ENCODE results near the gene IQCE. TPM values are rescaled to one million over a fixed set of nuclear protein-coding genes. Genes with fewer than 3 reads are reported as not detected.

IQCE gene
- total RNA-seq, 3 donors from 2014 or later (not counting 1 experiment from before 2014, with no cell fraction given), result 9.6 to 13.5 (median 11.3) TPM

DNA sequence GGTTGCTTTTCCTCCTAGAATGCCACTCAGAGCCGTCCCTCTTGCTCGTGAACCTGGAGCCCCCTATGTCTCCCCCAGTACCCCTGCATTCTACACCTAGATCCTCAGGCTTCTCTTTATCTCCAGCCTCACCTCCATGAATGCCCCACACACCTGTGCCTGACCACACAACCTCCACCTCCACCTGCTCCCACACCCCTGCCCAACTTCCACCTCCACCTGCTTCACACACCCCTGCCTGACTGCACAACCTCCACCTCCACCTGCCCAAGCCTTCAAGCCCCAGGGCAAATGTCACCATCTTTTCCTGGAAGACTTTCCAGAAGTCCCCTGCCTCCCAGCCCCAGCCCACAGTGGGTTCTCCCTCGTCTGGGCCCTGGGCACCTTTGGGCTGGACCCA lies 46.1 kb upstream of the IQCE start:
- peak overlapping the region; percentile 83 for H3K4me3 Mint-ChIP-seq
- Histone ChIP-seq H3K9me3 (ENCODE audit: control insufficient read depth, insufficient read depth, low read length) (no peaks in the 10 kb centered on the region), H3K4me1 (ENCODE audit: control insufficient read depth, insufficient read depth, low read length) (peaks cover 64% of the 10 kb centered on the region), H3K27me3 (ENCODE audit: control insufficient read depth, insufficient read depth, low read length) (no peaks in the 10 kb centered on the region), H3K4me3 (ENCODE audit: low read length) (no peak overlapping the region), H3K27ac (ENCODE audit: low read length) (peak overlapping the region; percentile 90), H3K36me3 (ENCODE audit: control insufficient read depth, insufficient read depth, low read length) (no peaks in the 10 kb centered on the region)
- H3K36me3 Mint-ChIP-seq, result no peaks in the 10 kb centered on the region
- peak overlapping the region in 1 of 2 donors; percentile 95 for H3K27ac Mint-ChIP-seq
- H3K9me3 Mint-ChIP-seq, result no peaks in the 10 kb centered on the region
- TF ChIP-seq, protein P1, sequence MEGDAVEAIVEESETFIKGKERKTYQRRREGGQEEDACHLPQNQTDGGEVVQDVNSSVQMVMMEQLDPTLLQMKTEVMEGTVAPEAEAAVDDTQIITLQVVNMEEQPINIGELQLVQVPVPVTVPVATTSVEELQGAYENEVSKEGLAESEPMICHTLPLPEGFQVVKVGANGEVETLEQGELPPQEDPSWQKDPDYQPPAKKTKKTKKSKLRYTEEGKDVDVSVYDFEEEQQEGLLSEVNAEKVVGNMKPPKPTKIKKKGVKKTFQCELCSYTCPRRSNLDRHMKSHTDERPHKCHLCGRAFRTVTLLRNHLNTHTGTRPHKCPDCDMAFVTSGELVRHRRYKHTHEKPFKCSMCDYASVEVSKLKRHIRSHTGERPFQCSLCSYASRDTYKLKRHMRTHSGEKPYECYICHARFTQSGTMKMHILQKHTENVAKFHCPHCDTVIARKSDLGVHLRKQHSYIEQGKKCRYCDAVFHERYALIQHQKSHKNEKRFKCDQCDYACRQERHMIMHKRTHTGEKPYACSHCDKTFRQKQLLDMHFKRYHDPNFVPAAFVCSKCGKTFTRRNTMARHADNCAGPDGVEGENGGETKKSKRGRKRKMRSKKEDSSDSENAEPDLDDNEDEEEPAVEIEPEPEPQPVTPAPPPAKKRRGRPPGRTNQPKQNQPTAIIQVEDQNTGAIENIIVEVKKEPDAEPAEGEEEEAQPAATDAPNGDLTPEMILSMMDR (IDR thresholded peaks at IDR 0.05), result no peak
- no peaks in the 10 kb centered on the region for H3K27me3 Mint-ChIP-seq (ENCODE audit: low read depth in 2 of 2)
- intact Hi-C loops (cut with micrococcal nuclease), result loop anchor here (5.0 kb wide), 1 partner anchor 95 kb away; no protein-coding TSS in a partner anchor
- ATAC-seq (no peak), DNase-seq (no peak)
- WGBS (ENCODE audit: insufficient coverage), result 88% methylated on average over 3 of the region's 3 CpGs
- peaks cover 37 to 63% of the 10 kb centered on the region in 2 donors for H3K4me1 Mint-ChIP-seq

DNA sequence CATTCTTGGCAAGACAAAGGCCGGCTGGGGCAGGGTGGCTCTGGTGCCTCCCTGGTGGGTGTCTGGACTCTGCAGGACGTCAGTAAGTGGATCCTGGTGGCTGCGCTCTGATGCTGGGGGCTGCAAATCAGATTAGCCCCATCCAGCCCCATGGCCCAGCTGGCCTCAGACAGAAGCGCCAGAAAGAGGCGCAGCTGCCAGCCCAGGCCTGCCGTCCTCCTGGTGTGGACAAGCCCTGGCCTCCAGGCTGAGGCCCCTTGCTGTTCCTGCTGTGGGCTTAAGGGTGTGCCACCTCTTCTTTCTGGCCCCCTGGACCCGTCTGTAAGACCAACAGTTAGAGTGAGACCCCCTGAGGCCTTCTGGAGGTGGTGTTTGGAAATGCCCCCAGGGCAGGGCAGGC lies 45.1 kb upstream of the IQCE start:
- no peaks in the 10 kb centered on the region for H3K36me3 ChIP-seq (ENCODE audit: control insufficient read depth, insufficient read depth, low read length)
- intact Hi-C loops (cut with micrococcal nuclease), result loop anchor here (5.0 kb wide), 1 partner anchor 96 kb away; no protein-coding TSS in a partner anchor
- H3K27me3 ChIP-seq (ENCODE audit: control insufficient read depth, insufficient read depth, low read length), result no peaks in the 10 kb centered on the region
- no peak for DNase-seq
- no peak overlapping the region for H3K27ac ChIP-seq (ENCODE audit: low read length)
- WGBS (ENCODE audit: insufficient coverage), result 96% methylated on average over 7 of the region's 7 CpGs
- Mint-ChIP-seq H3K36me3 (no peaks in the 10 kb centered on the region), H3K9me3 (no peaks in the 10 kb centered on the region), H3K4me1 (peaks cover 29 to 61% of the 10 kb centered on the region in 2 donors), H3K27me3 (ENCODE audit: low read depth in 2 of 2) (no peaks in the 10 kb centered on the region), H3K27ac (no peak overlapping the region), H3K4me3 (no peak overlapping the region)
- TF ChIP-seq, protein P1 (IDR thresholded peaks at IDR 0.05), result no peak
- ATAC-seq, result no peak
- H3K9me3 ChIP-seq (ENCODE audit: control insufficient read depth, insufficient read depth, low read length), result no peaks in the 10 kb centered on the region
- no peak overlapping the region for H3K4me3 ChIP-seq (ENCODE audit: low read length)
- peaks cover 63% of the 10 kb centered on the region for H3K4me1 ChIP-seq (ENCODE audit: control insufficient read depth, insufficient read depth, low read length)

DNA sequence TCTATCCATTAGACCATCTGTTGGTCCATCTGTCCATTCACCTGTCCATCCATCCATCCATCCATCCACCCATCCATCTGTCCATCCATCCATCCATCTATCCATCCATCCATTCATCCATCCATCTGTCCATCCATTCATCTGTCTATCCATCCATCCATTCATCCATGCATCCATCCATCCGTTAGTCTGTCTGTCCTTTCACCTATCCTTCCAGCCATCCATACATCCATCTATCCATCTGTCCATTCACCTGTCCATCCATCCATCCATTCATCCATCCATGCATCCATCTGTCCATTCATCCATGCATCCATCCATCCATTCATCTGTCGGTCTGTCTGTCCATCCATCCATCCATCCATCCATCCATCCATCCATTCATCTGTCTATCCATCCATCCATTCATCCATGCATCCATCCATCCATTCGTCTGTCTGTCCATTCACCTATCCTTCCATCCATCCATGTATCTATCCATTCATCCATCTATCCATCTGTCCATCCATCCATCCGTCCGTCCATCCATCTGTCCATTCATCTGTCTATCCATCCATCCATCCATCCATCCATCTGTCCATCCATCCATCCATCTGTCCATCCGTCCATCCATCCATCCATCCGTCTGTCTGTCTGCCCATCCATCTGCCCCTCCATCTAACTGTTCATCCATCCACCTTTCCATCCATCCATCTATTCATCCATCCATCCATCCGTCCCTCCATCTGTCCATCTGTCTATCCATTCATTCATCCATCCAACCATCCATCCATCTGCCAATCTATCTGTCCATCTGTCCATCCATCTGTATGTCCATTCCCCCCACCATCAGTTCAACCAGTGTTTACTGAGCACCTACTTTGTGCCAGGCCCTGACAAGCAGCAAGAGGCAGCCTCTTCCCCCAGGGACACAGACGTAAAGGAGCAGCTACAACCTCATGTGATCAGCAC lies 44.0 kb upstream of the IQCE start:
- Histone ChIP-seq H3K27me3 (ENCODE audit: control insufficient read depth, insufficient read depth, low read length) (no peaks in the 10 kb centered on the region), H3K4me3 (ENCODE audit: low read length) (no peak overlapping the region), H3K36me3 (ENCODE audit: control insufficient read depth, insufficient read depth, low read length) (no peaks in the 10 kb centered on the region), H3K9me3 (ENCODE audit: control insufficient read depth, insufficient read depth, low read length) (no peaks in the 10 kb centered on the region), H3K27ac (ENCODE audit: low read length) (no peak overlapping the region), H3K4me1 (ENCODE audit: control insufficient read depth, insufficient read depth, low read length) (peaks cover 57% of the 10 kb centered on the region)
- no peaks in the 10 kb centered on the region for H3K36me3 Mint-ChIP-seq
- peaks cover 20 to 51% of the 10 kb centered on the region in 2 donors for H3K4me1 Mint-ChIP-seq
- no peak for ATAC-seq
- no peak overlapping the region for H3K4me3 Mint-ChIP-seq
- H3K27me3 Mint-ChIP-seq (ENCODE audit: low read depth in 2 of 2), result no peaks in the 10 kb centered on the region
- H3K27ac Mint-ChIP-seq, result no peak overlapping the region
- TF ChIP-seq, protein P1 (IDR thresholded peaks at IDR 0.05), result no peak
- 91% methylated on average over 9 of the region's 9 CpGs for WGBS (ENCODE audit: insufficient coverage)
- no peaks in the 10 kb centered on the region for H3K9me3 Mint-ChIP-seq
- intact Hi-C loops (cut with micrococcal nuclease), result loop anchor here (5.0 kb wide), 1 partner anchor 97 kb away; no protein-coding TSS in a partner anchor
- no peak for DNase-seq

Data from natural killer cell (primary cell).